Hematopoietic multipotent progenitor cell (in vitro differentiated cells): ENCODE data around the gene NR2C2. TPM values are rescaled to one million over a fixed set of nuclear protein-coding genes. Genes with fewer than 3 reads are reported as not detected.

Source experiments
- DNase-seq, 3 donors: peaks; one replicate each; pipeline ENCODE4 v3.0.0-alpha.2; 2011 to 2015; ENCODE audit warnings: low read depth in 2 of 3, low spot score in 2 of 3
- total RNA-seq: library from RNA; depleted of rRNA; stranded (reverse); fragments of >200 nt; gene quantifications from one replicate; pipeline ENCODE4 v1.2.3, GENCODE V29; 2012

Gene NR2C2
- total RNA-seq, 1 donor: 36.6 TPM

DNA sequence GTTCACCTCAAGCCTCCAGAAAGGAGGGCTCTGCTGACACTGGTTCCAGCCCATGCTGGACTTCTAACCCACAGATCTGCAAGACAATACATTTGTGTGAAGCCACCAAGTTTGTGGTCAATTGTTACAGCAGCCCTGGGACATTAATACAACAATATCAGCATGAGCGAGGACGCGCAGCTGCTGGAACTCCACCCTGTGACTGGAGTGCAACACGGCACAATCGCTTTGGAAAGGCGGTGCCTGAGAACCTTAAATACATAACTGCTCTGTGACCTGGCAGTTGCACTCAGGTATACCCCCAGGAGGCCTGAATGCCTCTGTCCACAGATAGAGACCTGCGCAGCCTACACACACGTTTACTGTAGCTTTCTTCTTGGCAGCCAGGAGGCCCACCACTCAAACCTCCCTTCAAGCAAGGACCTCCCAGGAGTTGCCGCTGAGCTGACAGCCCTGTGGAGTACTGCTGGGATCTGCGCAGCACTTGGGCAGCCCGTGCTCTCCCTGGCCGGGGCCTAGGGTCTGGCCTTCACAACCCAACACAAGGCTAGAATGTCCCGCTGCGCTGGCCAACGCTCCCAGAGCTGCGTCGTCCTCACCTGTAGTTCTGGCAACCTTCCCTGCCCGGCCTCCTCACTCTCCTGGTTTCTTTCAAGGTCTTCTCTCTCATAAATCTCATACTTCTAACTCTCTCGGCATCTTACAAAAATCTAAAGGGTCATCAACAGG is 109.5 kb downstream of the NR2C2 start:
- DNase-seq: no peak

DNA sequence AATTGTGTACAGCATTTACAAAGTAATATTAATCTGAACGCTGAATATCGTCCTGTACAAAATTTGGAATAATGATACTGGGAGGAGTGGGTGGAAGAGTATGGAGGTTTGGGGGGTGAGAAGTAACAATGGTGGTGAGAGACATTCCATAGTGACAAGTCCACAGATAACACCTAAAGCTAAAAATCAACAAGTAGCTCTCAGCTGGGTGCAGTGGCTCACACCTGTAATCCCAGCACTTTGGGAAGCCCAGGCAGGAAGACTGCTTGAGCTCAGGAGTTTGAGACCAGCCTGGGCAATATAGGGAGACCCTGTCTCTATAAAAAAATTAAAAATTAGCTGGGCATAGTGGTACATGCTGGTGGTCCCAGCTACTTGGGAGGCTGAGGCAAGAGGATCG is 112.6 kb downstream of the NR2C2 start:
- DNase-seq: no peak

DNA sequence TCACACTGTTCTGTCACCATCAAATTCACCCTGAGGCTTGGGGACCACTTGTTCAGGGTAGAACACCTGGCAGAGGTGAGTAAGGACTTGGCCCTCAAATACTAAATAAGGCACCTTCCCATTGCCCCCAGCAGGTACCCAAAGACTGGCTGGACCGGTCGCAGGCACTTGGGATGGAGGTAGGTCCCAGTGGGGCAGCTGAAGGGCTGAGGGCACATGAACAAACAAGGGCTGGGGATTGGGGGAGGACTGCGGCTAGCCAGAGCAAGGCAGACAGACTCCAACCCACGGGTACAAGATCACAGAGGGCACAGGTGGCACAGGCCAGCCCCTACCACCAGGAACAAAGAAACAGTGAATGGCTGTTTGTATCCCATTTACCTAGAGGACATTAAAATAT is 115.9 kb downstream of the NR2C2 start:
- no peak for DNase-seq

DNA sequence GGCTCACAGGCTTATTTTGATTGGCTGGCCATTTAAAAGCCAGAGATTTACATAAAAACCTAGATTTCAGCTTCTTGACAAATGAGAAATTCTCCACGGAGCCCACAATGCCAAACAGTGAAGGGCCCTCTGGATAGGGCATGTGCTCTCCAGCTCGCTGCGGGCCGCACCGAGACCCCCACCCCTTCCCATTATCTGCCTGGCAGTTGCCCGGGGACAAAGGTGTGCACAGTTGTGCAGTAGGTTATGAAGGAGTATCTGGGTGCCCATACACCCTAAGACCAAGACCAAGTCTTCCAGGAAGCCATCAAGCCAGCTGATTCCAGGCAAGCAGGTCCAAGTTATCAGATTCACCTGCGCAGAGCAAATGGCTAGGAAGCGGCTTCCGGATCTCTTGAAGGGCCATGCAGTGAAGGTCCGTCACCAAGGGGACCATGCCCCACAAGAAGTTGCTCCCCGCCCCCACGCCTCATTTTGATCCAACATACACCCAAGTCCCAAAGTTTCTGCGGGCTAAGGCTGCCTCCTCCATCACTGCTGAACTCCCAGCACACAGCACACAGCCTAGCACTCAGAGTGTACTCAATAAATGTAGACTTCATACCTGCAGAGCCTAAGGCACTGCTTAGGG is 116.4 kb downstream of the NR2C2 start:
- DNase-seq: no peak

DNA sequence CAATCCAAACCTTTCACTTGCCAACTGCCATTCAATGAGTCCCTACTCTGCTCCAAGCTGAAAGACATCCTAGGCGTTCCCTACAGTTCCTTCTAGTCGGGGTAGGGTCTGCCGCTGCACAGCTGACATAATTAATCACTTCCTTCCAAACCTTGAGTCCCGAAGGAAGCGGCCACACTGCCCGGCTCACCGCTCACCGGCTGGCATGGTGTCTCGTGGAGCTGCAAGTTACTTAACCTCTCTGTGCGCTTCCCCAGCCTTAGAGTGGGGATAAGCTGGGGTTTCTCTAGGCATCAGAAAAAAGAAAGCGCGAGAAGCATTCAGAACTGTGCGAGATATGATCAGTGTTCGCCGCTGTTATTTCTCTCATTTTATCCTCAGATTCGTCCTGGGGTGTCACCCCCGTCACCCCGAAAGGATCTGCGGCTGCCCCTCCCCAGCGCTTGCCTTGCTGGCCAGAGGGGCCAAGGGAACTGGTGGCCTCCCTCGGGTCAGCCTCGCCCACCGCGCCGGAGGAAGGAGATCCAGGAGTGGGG is 117.0 kb downstream of the NR2C2 start:
- peak in 1 of 3 donors; percentile 25 for DNase-seq

DNA sequence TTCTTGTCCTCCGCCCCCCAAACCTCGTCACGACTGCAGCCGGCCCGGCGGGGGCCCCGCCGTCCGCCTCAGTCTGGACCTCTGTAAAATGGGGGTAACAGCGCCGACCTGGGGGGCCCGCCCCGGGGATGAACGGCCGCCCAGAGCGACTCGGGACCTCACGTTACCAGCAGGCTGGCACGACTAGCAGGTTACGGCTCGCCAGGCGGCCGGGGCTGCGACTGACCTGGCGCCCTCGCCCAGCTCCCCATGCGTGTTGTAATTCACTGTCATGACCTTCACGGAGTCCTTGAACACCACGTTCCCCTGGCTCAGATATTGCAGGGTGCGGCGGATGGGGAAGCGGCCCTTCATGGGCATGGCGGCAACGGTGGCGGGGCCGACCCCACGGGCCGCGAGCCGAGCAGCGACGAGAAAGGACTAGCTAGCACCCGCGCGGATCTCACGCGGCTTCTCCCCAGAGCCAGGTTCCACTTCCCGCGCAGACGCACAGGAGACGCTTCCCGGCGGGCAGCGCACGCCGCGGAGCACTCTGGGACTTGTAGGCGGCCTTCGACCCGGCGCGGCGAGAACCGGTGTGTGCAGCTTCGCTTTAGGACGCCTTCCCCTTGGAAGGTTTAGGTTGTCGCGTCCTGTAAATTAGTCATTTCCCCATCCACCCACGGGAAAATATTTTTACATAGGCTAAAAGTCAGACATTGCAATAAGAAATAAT is 117.6 kb downstream of the NR2C2 start, which contains the start of gene MRPS25:
MRPS25 (minus strand) TSS at position 481 of the 715 bp plus-strand sequence; CDS start at position 360, 121 bp downstream.
- peak; percentile 70 to 94 (median 88) for DNase-seq

DNA sequence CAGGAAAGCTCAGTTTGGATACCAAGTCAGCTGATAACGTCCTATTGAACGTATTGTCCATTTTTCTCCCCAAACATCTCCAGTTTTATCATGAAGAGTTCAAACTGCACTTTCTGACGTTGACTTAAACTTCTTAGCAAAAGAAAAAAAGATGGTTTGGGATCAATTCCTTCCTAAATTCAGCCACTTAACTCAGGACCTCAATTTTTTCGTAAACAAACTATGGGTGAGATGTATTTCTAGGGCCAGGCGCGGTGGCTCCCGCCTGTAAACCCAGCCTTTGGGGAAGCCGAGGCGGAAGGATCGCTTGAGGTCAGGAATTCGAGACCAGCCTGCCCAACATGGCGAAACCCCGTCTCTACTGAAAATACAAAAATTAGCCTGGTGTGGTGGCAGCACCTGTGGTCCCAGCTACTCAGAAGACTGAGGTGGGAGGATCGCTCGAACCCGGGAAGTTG is 118.2 kb downstream of the NR2C2 start:
- DNase-seq: no peak

DNA sequence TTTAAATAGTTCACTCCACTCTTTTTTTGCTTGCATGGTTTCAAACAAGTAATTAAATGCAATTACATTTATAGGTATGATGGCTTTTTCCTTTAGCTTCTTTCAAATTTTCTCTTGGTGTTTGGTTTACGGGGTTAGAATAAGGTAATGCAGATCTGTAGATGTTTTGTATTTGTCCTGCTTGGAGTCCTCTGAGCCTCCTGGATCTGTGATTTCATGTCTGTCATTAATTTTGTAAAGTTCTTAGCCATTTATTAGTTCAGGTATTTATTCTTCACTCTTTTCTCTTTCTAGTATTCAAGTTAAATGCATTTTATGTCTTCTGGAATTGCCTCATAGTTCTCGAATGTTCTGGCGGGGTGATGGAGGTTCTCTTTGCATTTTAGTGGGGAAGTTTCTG is 119.1 kb downstream of the NR2C2 start:
- no peak for DNase-seq

DNA sequence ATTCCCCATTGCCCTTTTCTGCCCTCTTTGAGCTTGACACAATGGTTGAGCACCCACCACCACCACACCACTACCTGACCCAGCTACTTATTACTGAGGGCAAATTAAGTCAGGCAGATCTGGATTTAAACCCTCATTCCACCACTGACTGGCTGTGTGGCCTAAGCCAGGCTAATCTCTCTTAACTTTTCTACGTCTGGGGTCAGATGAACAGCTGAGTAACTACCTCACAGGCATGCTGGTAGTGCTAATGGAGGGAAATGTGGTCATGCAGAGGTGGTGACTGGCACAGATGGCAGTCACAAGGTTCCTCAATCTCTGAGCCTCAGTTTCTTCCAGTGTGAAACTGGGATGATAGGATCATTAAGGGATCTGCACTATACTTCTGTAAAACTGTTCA is 122.1 kb downstream of the NR2C2 start:
- DNase-seq: no peak

DNA sequence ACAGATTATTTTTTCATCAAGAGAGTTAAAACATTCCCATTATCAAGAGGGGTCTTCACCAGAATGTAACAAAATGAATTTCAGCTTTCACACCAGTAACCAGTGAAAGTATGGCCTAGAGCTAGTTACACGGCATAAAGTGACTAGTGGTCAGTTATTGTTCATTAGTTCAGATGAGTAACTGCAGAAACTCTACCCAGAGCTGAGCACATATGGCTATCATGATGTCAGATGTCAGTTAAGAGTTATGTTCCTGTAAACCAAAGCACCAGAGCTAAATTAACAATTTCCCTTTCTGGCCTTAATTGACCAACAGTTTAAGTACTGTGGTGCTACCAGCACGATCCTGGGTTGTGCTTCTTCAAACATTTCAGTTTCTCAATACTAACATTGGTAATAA is 124.3 kb downstream of the NR2C2 start:
- DNase-seq: no peak

DNA sequence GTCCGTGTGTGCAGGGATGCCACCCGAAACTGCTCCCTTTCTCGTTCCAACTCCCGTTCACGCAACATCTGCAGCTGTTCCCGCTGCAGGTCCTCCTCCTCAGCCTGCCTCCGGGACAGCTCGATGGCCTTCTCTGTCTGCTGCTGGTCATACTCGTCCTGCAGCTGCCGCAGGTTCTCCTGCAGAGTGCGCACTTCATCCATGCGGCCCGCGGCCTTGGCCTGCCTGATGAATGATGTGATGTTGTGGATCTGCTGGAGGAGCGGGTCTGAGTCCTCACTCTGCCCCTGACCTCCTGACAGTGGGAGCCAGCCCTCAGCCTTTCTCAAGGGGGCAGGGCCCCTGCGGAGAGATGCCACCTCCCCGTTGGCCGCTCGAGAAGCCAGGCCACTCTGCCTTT is 127.1 kb downstream of the NR2C2 start:
- no peak for DNase-seq

DNA sequence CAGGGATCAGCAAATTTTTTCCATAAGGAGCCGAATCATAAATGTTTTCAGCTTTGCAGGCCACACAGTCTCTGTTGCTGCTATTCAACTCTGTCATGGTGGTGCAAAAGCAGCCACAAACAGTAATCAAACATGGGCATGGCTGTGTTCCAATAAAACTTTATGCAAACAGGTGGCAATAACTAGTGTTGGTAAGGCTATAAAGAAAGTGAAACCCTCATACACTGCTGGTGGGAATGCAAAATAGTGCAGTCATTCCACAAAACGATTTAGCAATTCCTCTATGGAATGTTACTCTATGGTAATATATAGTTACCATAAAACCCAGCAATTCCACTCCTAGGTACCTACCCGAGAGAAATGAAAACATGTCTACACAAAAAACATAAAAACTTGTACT is 131.7 kb downstream of the NR2C2 start:
- DNase-seq: no peak

DNA sequence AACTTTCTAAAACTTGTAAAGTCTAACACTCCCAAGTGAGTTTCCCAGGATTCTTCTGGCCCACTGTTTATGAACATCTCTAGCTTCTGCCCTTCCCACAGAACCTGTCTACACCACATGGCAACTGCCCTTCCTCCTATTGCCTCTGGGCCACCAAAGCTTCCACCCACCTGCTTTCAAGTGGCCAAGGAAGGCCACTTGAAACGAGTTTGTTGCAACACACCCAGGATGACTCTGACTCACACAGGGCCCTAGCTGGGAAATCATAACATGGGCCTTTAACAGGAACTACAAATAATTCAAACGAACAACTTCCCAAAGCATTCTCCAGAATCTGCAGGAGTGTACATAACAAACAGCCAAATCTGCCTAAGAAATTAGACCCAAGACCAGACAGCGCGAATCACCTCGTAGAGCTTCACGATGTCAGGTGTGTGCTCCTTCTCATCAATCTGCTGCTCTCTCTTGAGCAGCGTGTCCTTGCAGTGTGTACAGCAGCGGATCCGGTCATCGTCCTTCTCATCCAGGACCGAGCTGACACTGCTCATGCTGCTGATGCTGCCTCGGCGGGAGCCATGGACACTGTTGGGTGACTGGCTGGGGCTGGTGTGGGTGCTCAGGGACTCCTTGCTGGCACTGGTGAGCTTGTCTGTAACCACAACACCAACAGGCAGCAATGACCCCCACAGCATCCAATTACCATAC is 134.7 kb downstream of the NR2C2 start:
- DNase-seq: no peak

DNA sequence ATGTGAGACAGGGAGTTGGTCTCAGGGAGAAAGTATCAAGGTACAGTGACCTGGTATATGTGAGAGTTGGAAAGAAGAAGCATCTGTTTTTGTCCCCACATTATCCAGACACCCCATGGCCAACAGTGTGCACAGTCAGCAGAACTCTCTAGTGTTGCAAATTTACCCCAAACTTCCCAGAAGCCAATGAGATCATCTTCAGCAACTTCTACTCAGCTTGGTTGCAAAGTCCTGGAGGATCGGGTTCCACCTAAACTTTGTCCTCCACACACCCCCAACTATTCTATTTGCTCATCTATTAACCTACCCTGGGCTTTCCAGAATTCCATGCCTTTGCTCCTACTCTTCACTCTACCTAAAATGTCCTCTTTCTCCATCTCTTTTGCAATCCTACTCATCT is 135.9 kb downstream of the NR2C2 start:
- DNase-seq: no peak

DNA sequence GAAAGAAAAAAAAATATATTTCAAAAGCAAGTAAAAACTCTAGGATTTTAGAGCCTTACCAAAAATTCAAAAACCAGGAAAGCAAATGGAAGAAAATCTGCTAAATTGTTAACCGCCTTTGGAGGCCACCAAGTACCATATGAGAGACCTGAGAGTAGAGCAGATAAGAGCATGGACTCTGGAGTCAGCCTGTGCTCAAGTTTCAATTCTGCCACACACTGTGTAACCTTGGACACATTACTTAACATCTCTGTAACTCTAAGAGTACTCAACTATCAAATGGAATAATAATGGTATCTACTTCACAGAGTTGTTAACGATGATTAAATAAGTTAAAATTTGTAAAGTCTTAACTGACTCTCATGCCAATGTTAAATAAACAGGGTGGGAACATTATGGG is 138.9 kb downstream of the NR2C2 start:
- no peak for DNase-seq

DNA sequence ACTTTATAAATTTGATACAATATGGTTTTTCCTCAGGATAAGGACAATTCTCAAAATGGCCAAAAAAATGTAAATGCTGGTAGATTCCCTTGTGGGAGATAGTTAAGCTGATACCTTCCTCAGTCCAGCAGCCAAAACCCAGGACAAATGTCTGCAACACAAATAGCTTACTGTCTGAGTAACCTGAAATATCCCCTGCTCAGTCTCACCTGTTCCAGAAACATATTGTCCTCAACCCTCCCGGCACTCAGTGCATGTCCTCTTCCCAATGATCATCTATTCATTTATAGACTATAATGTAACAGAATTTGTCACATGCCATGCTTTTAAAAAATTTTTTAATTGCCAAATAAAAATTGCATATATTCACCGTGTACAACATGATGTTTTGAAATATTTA is 139.3 kb downstream of the NR2C2 start:
- no peak for DNase-seq

DNA sequence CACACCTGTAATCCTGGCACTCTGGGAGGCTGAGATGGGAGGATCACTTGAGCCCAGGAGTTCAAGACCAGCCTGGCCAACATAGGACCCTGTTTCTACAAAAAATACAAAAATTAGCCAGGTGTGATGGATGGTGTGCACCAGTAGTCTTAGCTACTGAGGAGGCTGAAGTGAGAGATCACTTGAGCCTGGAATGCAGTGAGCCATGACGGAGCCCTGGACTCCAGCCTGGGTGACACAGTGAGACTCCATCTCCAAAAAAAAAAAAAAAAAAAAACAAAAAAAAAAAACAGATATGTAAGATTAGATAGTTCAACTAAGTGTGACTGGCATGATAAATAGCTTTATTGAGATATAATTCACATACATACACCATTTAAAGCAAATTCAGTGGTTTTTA is 141.8 kb downstream of the NR2C2 start:
- no peak for DNase-seq

DNA sequence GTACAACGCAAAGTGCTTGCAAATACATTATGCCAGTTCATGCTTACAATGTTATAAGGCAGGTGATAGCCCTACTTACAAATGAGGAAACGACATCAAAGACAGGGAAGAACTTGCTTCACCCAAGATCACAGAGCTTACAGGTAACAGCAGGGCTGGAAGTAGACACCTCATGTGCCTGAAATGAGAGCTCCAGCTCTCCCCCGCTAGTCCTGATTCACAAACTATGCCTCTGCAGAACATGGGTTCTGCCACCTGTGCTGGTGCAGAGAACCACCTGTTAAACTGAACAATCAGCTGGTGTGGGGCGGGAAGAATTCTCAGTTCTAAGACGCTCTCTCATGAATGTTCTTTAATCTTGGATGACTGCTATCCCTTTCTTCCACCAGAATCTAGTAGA is 144.2 kb downstream of the NR2C2 start:
- no peak for DNase-seq

DNA sequence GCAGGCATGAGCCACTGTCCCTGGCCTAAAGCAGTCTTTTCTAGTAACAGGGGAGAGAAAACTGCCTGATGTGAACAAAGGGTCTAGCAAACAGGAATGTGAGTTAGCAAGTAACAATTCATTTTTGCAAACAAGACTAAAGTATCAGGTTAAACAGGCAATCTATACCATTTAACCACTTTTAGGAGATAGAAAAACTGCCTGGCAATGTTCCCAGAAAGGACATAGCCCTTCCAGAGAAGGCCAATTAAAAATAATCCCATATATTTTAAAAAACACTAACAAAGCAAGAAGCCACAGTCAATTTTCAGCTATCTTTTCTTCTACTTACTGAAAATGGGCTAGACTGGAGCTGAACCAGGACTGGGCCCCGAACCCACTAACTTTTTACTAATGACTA is 145.3 kb downstream of the NR2C2 start:
- DNase-seq: no peak

DNA sequence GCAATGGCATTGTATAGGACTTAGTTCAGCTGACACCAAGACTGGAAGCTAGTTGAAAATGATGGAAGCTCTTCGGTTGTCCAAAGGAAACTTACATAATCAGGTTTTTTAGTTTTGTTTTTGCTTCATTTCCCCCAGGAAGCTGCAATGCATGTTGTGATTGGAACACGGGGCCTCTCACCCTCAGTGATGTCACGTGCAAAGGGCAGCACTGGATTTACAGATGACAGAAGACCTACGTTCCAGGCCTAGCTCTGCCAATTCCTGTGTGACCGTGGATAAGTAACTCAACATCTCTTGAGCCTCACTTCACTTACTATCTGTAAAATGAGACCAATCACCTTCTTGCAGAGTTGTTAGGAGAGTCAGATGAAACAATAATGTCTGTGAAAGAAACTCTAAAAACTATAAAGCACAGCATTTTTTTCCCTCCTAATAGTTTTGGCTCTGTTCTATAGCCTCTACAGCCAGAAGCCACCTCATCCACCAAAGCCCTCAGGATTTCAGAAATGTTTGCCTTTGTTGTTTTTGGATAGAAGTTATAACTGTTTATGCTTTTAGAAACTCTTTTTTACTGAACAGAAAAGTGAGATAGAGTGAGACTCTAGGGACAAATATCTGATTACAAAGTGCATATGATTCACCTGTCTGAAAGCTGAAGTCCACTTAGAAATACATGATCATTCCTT is 146.9 kb downstream of the NR2C2 start:
- no peak for DNase-seq
